Measurements from ENCODE around the gene SMIM44. TPM values are rescaled to one million over a fixed set of nuclear protein-coding genes. Genes with fewer than 3 reads are reported as not detected.

SMIM44 gene
- total RNA-seq, 1 experiment from 2014 or later, result not detected

GRCh38 chr19:3477506-3477905, 5.7 kb downstream of the SMIM44 start:
- TF ChIP-seq EZH2 (IDR thresholded peaks at IDR 0.05; ENCODE audit: low read depth) (no peak), CTCF (conservative IDR thresholded peaks at IDR 0.05) (no peak)
- no peak overlapping the region for H2AFZ ChIP-seq
- no TSS peak for BruUV-seq (replicated peaks)
- ChIA-PET POLR2A (ENCODE audit: unreplicated experiment) (no interaction called here), CTCF (no interaction called here)
- H3K79me2 ChIP-seq (ENCODE audit: low read depth), result no peaks in the 10 kb centered on the region
- no peaks in the 10 kb centered on the region for H3K27me3 ChIP-seq (ENCODE audit: insufficient read depth, low read depth)
- DNase-seq, result no peak
- H3F3A ChIP-seq (ENCODE audit: insufficient read depth, low read depth), result peaks cover 5% of the 10 kb centered on the region; the same call in 1 of the 2 replicates
- intact Hi-C loops (cut with micrococcal nuclease; ENCODE audit: unreplicated experiment), result no loop called here
- H3K4me3 ChIP-seq, result no peak overlapping the region
- no peaks in the 10 kb centered on the region for H4K20me1 ChIP-seq (ENCODE audit: insufficient read depth)
- no peaks in the 10 kb centered on the region for H3K9me3 ChIP-seq (ENCODE audit: insufficient read depth, low read depth)
- no peak overlapping the region for H3K27ac ChIP-seq
- no peaks in the 10 kb centered on the region for H3K9me2 ChIP-seq (ENCODE audit: insufficient read depth)
- no peak overlapping the region for H3K4me2 ChIP-seq
- peaks cover 5% of the 10 kb centered on the region; the same call in 1 of the 2 replicates for H3K4me1 ChIP-seq (replicated peaks; ENCODE audit: insufficient read depth)
- H3K36me3 ChIP-seq (ENCODE audit: low read depth), result no peaks in the 10 kb centered on the region

DNA sequence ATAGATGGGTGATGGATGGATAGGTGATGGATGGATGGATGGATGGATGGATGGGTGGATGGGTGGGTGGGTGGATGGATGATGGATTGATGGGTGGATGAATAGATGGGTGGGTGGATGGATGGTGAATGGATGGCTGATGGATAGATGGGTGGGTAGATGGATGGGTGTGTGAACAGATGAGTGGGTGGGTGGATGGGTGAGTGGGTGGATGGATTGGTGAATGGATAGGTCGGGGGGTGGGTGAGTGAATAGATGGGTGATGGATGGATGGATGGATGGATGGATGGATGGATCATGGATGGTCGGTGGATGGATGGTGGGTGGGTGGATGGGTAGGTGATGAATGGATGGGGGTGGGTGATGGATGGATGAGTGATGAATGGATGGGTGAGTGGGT, 6.4 kb downstream of the SMIM44 start:
- TF ChIP-seq CTCF (conservative IDR thresholded peaks at IDR 0.05) (no peak), EZH2 (IDR thresholded peaks at IDR 0.05; ENCODE audit: low read depth) (no peak)
- H3K4me2 ChIP-seq, result no peak overlapping the region
- CTCF ChIA-PET, result interaction anchor here (0.6 kb wide), 1 partner anchor 241 kb away, joined by 13 read pairs; no protein-coding TSS in a partner anchor
- peaks cover under 1% of the 10 kb centered on the region; the same call in 1 of the 2 replicates for H3K4me1 ChIP-seq (replicated peaks; ENCODE audit: insufficient read depth)
- H3K27ac ChIP-seq, result no peak overlapping the region
- H3F3A ChIP-seq (ENCODE audit: insufficient read depth, low read depth), result peaks cover 5% of the 10 kb centered on the region; the same call in 1 of the 2 replicates
- DNase-seq, result no peak
- no peaks in the 10 kb centered on the region for H3K9me2 ChIP-seq (ENCODE audit: insufficient read depth)
- H3K4me3 ChIP-seq, result no peak overlapping the region
- intact Hi-C loops (cut with micrococcal nuclease; ENCODE audit: unreplicated experiment), result no loop called here
- BruUV-seq (replicated peaks), result no TSS peak
- no peaks in the 10 kb centered on the region for H3K79me2 ChIP-seq (ENCODE audit: low read depth)
- POLR2A ChIA-PET (ENCODE audit: unreplicated experiment), result no interaction called here
- H3K9me3 ChIP-seq (ENCODE audit: insufficient read depth, low read depth), result no peaks in the 10 kb centered on the region
- H3K27me3 ChIP-seq (ENCODE audit: insufficient read depth, low read depth), result no peaks in the 10 kb centered on the region
- no peaks in the 10 kb centered on the region for H4K20me1 ChIP-seq (ENCODE audit: insufficient read depth)
- H3K36me3 ChIP-seq (ENCODE audit: low read depth), result no peaks in the 10 kb centered on the region
- no peak overlapping the region for H2AFZ ChIP-seq

DNA sequence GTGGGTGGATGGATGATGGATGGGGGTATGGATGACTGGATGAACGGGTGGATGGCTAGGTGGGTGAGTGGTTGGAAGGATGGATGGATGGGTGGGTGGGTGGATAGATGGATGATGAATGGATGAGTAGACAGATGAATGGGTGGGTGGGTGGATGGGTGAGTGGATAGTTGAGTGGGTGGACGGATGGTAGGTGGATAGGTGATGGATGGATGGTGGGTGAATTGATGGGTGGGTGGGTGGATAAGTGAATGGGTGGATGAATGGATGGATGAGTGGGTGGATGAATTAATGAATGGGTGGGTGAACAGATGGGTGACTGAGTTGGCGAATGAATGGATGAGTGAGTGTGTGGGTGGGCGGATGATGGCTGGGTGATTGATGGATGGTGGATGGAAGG, 7.8 kb downstream of the SMIM44 start:
- POLR2A ChIA-PET (ENCODE audit: unreplicated experiment), result no interaction called here
- Histone ChIP-seq H3K27ac (no peak overlapping the region), H3K4me3 (no peak overlapping the region), H3K4me1 (replicated peaks; ENCODE audit: insufficient read depth) (no peaks in the 10 kb centered on the region), H4K20me1 (ENCODE audit: insufficient read depth) (no peaks in the 10 kb centered on the region), H3K4me2 (no peak overlapping the region), H3K9me3 (ENCODE audit: insufficient read depth, low read depth) (no peaks in the 10 kb centered on the region), H2AFZ (no peak overlapping the region), H3F3A (ENCODE audit: insufficient read depth, low read depth) (no peaks in the 10 kb centered on the region), H3K36me3 (ENCODE audit: low read depth) (no peaks in the 10 kb centered on the region), H3K9me2 (ENCODE audit: insufficient read depth) (no peaks in the 10 kb centered on the region), H3K79me2 (ENCODE audit: low read depth) (no peaks in the 10 kb centered on the region), H3K27me3 (ENCODE audit: insufficient read depth, low read depth) (no peaks in the 10 kb centered on the region)
- BruUV-seq (replicated peaks), result no TSS peak
- intact Hi-C loops (cut with micrococcal nuclease; ENCODE audit: unreplicated experiment), result no loop called here
- no peak for DNase-seq
- CTCF ChIA-PET, result no interaction called here
- no peak for TF ChIP-seq EZH2 (IDR thresholded peaks at IDR 0.05; ENCODE audit: low read depth)
- TF ChIP-seq CTCF (conservative IDR thresholded peaks at IDR 0.05), result no peak

Data from PC-9 (cell line).